PFSK-1 (cell line): Measurements from ENCODE around the gene HOMER3.

ENCODE experiments used
- FOXP2 ChIP-seq: optimal IDR thresholded peaks from 2 replicates; pipeline ENCODE3; 2011; ENCODE audit warnings: borderline replicate concordance, control low read depth, inconsistent platforms; ENCODE audit not compliant: insufficient read depth; ENCODE audit errors: extremely low read length, extremely low read depth
- POLR2AphosphoS5 ChIP-seq: IDR thresholded peaks from 2 replicates; pipeline ENCODE4 v1.6.1; 2012; ENCODE audit warnings: low read depth, mild to moderate bottlenecking, control low read depth, low read length, moderate library complexity
- SIN3A ChIP-seq: IDR thresholded peaks from 2 replicates; pipeline ENCODE4 v1.6.1; 2012; ENCODE audit warnings: mild to moderate bottlenecking, low read length, moderate library complexity, borderline replicate concordance; ENCODE audit not compliant: insufficient read depth
- TAF1 ChIP-seq: IDR thresholded peaks from 2 replicates; pipeline ENCODE4 v1.6.1; 2012; ENCODE audit warnings: low read length, control low read depth, borderline replicate concordance; ENCODE audit not compliant: insufficient read depth
- TF ChIP-seq, protein P1 (sequence below), 2 experiments: IDR thresholded peaks; 2 replicates each; pipeline versions ENCODE4 v1.6.1 to v1.8.0; 2011 to 2012; ENCODE audit warnings: low read depth in 2 of 2, low read length in 2 of 2, control low read depth in 1 of 2, inconsistent platforms in 1 of 2, mild to moderate bottlenecking in 1 of 2, moderate library complexity in 1 of 2; ENCODE audit not compliant: insufficient read depth in 1 of 2

DNA sequence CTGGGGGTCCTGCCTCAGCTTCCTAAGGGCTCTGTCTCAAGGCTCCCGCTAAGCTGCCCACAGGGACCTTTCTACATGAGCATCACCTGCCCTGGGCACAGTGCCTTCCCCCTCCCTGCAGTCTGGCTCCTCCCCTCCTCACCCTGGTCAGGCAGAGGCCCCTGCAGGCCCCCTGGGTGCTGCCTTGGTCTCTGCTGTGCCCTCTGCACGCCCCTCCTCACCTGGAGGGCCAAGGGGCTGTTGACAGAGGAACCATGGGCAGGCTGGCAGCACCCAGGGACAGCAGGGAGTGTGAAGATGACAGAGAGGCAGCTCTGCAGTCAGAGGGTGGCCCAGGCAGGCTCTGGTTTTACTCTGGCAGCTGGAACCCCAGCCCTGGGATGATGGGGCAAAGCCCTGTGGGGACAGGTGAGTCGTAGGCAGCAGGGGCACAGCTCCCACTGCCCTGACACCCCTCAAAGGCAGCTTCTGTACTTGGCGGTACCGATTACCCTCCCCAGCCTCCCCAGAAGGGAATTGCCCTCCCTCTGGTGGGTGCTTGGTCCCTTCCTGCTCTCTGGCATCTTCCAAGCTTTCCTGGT, 49.2 kb upstream of the HOMER3 start:
- TF ChIP-seq POLR2AphosphoS5 (peak; percentile 40), SIN3A (no peak), TAF1 (no peak), FOXP2 (no peak)
- TF ChIP-seq, protein P1, sequence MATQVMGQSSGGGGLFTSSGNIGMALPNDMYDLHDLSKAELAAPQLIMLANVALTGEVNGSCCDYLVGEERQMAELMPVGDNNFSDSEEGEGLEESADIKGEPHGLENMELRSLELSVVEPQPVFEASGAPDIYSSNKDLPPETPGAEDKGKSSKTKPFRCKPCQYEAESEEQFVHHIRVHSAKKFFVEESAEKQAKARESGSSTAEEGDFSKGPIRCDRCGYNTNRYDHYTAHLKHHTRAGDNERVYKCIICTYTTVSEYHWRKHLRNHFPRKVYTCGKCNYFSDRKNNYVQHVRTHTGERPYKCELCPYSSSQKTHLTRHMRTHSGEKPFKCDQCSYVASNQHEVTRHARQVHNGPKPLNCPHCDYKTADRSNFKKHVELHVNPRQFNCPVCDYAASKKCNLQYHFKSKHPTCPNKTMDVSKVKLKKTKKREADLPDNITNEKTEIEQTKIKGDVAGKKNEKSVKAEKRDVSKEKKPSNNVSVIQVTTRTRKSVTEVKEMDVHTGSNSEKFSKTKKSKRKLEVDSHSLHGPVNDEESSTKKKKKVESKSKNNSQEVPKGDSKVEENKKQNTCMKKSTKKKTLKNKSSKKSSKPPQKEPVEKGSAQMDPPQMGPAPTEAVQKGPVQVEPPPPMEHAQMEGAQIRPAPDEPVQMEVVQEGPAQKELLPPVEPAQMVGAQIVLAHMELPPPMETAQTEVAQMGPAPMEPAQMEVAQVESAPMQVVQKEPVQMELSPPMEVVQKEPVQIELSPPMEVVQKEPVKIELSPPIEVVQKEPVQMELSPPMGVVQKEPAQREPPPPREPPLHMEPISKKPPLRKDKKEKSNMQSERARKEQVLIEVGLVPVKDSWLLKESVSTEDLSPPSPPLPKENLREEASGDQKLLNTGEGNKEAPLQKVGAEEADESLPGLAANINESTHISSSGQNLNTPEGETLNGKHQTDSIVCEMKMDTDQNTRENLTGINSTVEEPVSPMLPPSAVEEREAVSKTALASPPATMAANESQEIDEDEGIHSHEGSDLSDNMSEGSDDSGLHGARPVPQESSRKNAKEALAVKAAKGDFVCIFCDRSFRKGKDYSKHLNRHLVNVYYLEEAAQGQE (IDR thresholded peaks at IDR 0.05; ENCODE audit: insufficient read depth in 1 of 2, low read depth in 2 of 2, low read length in 2 of 2): no peak
